Astrocyte (in vitro differentiated cells and primary cell): ENCODE results near the gene PNPLA2. TPM values are rescaled to one million over a fixed set of nuclear protein-coding genes. Genes with fewer than 3 reads are reported as not detected.

Experiments used
- DNase-seq: peaks from one replicate; pipeline ENCODE4 v3.0.0-alpha.2; 2010; ENCODE audit warnings: low read depth
- FAIRE-seq: peaks from 2 replicates; lab custom pipeline; 2011; peaks lifted over from hg19 to GRCh38; lab: Jason Lieb, UNC
- H2AFZ ChIP-seq: 2 replicates; pipeline ENCODE4 v1.6.0; 2012; ENCODE audit warnings: low read depth, low read length, inconsistent platforms
- H3K27ac ChIP-seq: 2 replicates; pipeline ENCODE4 v1.5.1; 2011; ENCODE audit warnings: low read depth, low read length, inconsistent platforms
- H3K27me3 ChIP-seq: 2 replicates; pipeline ENCODE4 v1.6.0; 2011; ENCODE audit warnings: low read length, inconsistent platforms; ENCODE audit not compliant: insufficient read depth
- H3K36me3 ChIP-seq: 2 replicates; pipeline ENCODE4 v1.5.1; 2011; ENCODE audit warnings: low read length, inconsistent platforms; ENCODE audit not compliant: insufficient read depth
- H3K4me1 ChIP-seq: 2 replicates; pipeline ENCODE4 v1.5.1; 2011; ENCODE audit warnings: low read length, inconsistent platforms; ENCODE audit not compliant: insufficient read depth
- H3K4me2 ChIP-seq: 2 replicates; pipeline ENCODE4 v1.6.0; 2012; ENCODE audit warnings: low read length, inconsistent platforms
- H3K4me3 ChIP-seq: 2 replicates; pipeline ENCODE4 v1.5.1; 2011; ENCODE audit warnings: low read depth, mild to moderate bottlenecking, low read length, inconsistent platforms; ENCODE audit not compliant: insufficient read depth
- H3K79me2 ChIP-seq: 2 replicates; pipeline ENCODE4 v1.6.0; 2012; ENCODE audit warnings: mild to moderate bottlenecking, low read length, inconsistent platforms; ENCODE audit not compliant: insufficient read depth
- H3K9ac ChIP-seq: 2 replicates; pipeline ENCODE4 v1.6.0; 2012; ENCODE audit warnings: mild to moderate bottlenecking, low read length, inconsistent platforms
- H3K9me3 ChIP-seq: 2 replicates; pipeline ENCODE4 v1.5.1; 2012; ENCODE audit warnings: low read depth, mild to moderate bottlenecking, low read length, inconsistent platforms; ENCODE audit not compliant: insufficient read depth
- H4K20me1 ChIP-seq: 2 replicates; pipeline ENCODE4 v1.6.0; 2012; ENCODE audit warnings: low read length, inconsistent platforms; ENCODE audit not compliant: insufficient read depth
- H3K27ac Mint-ChIP-seq: one replicate; pipeline ENCODE4 v1.8.0; 2021; ENCODE audit warnings: mild to moderate bottlenecking, mixed read lengths; ENCODE audit not compliant: unreplicated experiment
- H3K27me3 Mint-ChIP-seq: one replicate; pipeline ENCODE4 v1.8.0; 2021; ENCODE audit warnings: low read depth, mixed read lengths; ENCODE audit not compliant: unreplicated experiment
- H3K36me3 Mint-ChIP-seq: one replicate; pipeline ENCODE4 v1.8.0; 2021; ENCODE audit warnings: low read depth, mixed read lengths; ENCODE audit not compliant: unreplicated experiment
- H3K4me1 Mint-ChIP-seq: one replicate; pipeline ENCODE4 v1.8.0; 2021; ENCODE audit warnings: low read depth, mixed read lengths; ENCODE audit not compliant: unreplicated experiment
- H3K4me3 Mint-ChIP-seq: one replicate; pipeline ENCODE4 v1.8.0; 2021; ENCODE audit warnings: mild to moderate bottlenecking, moderate library complexity, mixed read lengths; ENCODE audit not compliant: unreplicated experiment
- H3K9me3 Mint-ChIP-seq: one replicate; pipeline ENCODE4 v1.8.0; 2021; ENCODE audit warnings: mild to moderate bottlenecking, mixed read lengths; ENCODE audit not compliant: unreplicated experiment
- CTCF ChIP-seq: IDR thresholded peaks from 2 replicates; pipeline ENCODE4 v1.5.1; 2011; ENCODE audit warnings: low read depth, mild to moderate bottlenecking, inconsistent platforms, low read length, moderate library complexity; ENCODE audit not compliant: insufficient read depth
- EZH2 ChIP-seq: IDR thresholded peaks from 2 replicates; pipeline ENCODE4 v1.6.1; 2012; ENCODE audit warnings: mild to moderate bottlenecking, low read length, inconsistent platforms; ENCODE audit not compliant: insufficient read depth
- total RNA-seq: library from RNA; stranded (reverse); gene quantifications from 2 replicates; pipeline ENCODE4 v1.2.1, GENCODE V29; 2021

The PNPLA2 gene
- total RNA-seq, 1 donor from 2014 or later = 46.8 TPM

GRCh38 chr11:858053-858761 is 39.5 kb downstream of the PNPLA2 start:
- H3K4me2 ChIP-seq = no peak overlapping the region
- H3K9me3 ChIP-seq = no peaks in the 10 kb centered on the region
- H3K27me3 Mint-ChIP-seq = no peaks in the 10 kb centered on the region
- peaks cover 17% of the 10 kb centered on the region for H3K4me1 ChIP-seq
- H4K20me1 ChIP-seq = peaks cover 71% of the 10 kb centered on the region
- H3K9me3 Mint-ChIP-seq = no peaks in the 10 kb centered on the region
- no peak overlapping the region for H2AFZ ChIP-seq
- no peak for DNase-seq
- H3K9ac ChIP-seq = no peak overlapping the region
- no peaks in the 10 kb centered on the region for H3K27me3 ChIP-seq
- H3K36me3 Mint-ChIP-seq = no peaks in the 10 kb centered on the region
- no peak overlapping the region for H3K27ac Mint-ChIP-seq
- no peak overlapping the region for H3K4me3 ChIP-seq
- H3K36me3 ChIP-seq = no peaks in the 10 kb centered on the region
- no peak for FAIRE-seq
- H3K27ac ChIP-seq = no peak overlapping the region
- TF ChIP-seq EZH2 (no peak), CTCF (no peak)
- no peak overlapping the region for H3K4me3 Mint-ChIP-seq
- no peaks in the 10 kb centered on the region for H3K79me2 ChIP-seq
- H3K4me1 Mint-ChIP-seq = peaks cover 3% of the 10 kb centered on the region

DNA sequence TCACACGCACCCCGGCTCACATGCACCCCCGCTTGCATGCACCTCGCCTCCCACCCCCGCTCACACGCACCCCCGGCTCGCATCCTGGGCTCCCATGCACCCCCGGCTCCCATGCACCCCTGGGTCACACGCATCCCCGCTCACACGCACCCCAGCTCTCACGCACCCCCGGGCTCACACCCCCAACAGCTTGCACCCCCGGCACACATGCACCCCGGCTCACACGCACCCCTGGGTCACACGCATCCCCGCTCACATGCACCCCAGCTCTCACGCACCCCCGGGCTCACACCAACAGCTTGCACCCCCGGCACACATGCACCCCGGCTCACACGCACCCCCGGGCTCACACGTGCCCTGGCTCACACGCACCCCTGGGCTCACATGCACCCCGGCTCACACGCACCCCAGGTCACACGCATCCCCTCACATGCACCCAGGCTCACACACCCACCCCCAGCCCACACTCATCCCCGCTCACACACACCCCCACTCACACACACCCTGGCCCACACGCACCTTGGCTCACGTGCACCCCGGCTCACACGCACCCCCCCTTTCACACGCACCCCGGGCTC is 40.1 kb downstream of the PNPLA2 start:
- H3K4me2 ChIP-seq = no peak overlapping the region
- TF ChIP-seq CTCF (no peak), EZH2 (no peak)
- no peak overlapping the region for H3K4me3 ChIP-seq
- DNase-seq = no peak
- no peak overlapping the region for H2AFZ ChIP-seq
- Mint-ChIP-seq H3K27ac (no peak overlapping the region), H3K36me3 (no peaks in the 10 kb centered on the region), H3K9me3 (no peaks in the 10 kb centered on the region), H3K4me1 (peaks cover 3% of the 10 kb centered on the region), H3K4me3 (no peak overlapping the region), H3K27me3 (no peaks in the 10 kb centered on the region)
- peaks cover 64% of the 10 kb centered on the region for H4K20me1 ChIP-seq
- H3K27me3 ChIP-seq = no peaks in the 10 kb centered on the region
- no peaks in the 10 kb centered on the region for H3K36me3 ChIP-seq
- FAIRE-seq = no peak
- no peaks in the 10 kb centered on the region for H3K9me3 ChIP-seq
- H3K9ac ChIP-seq = no peak overlapping the region
- no peak overlapping the region for H3K27ac ChIP-seq
- H3K4me1 ChIP-seq = peaks cover 17% of the 10 kb centered on the region
- no peaks in the 10 kb centered on the region for H3K79me2 ChIP-seq
